T-helper 2 cell treated with Interferon-gamma antibody and Interleukin-4, amounts not matched to agents 100 ng/mL and 5 ng/mL, for 36 hours (primary cell): Measurements from ENCODE around the gene ANKRD17. TPM values are rescaled to one million over a fixed set of nuclear protein-coding genes. Genes with fewer than 3 reads are reported as not detected.
"Not testable (repeated sequence)": the region's sequence is repeated elsewhere in the genome, so short reads cannot be mapped to it uniquely, and the experiment has no call there.

Experiments used
- intact Hi-C: fragments of 100-400 bp; cut with micrococcal nuclease; formaldehyde crosslinking; loops from one replicate; pipeline ENCODE4 v1.15.1; 2023
- total RNA-seq: library from RNA; stranded (reverse); gene quantifications from 2 replicates; pipeline ENCODE4 v1.2.3, GENCODE V29; 2022

The ANKRD17 gene
- total RNA-seq, 1 donor from 2014 or later, result 60.1 TPM

GRCh38 chr4:73248821-73249220 is 9.8 kb downstream of the ANKRD17 start:
- intact Hi-C loops, result no loop called here

- intact Hi-C loops, result no loop called here
Observed at GRCh38 chr4:73248416-73248815, 10.2 kb downstream of the ANKRD17 start.

- intact Hi-C loops, result no loop called here
Observed at GRCh38 chr4:73247100-73247499, 11.5 kb downstream of the ANKRD17 start.

- intact Hi-C loops, result no loop called here
Observed at GRCh38 chr4:73245955-73246354, 12.6 kb downstream of the ANKRD17 start.

- intact Hi-C loops, result no loop called here
Observed at GRCh38 chr4:73244945-73245601, 13.5 kb downstream of the ANKRD17 start.

- intact Hi-C loops, result no loop called here
Observed at GRCh38 chr4:73237044-73237443, 21.6 kb downstream of the ANKRD17 start.

- intact Hi-C loops, result no loop called here
Observed at GRCh38 chr4:73236151-73236550, 22.4 kb downstream of the ANKRD17 start.

GRCh38 chr4:73234712-73235111 is 23.9 kb downstream of the ANKRD17 start:
- intact Hi-C loops, result no loop called here

- intact Hi-C loops, result no loop called here
Observed at GRCh38 chr4:73231518-73232487, 26.8 kb downstream of the ANKRD17 start.

- intact Hi-C loops, result no loop called here
Observed at GRCh38 chr4:73230865-73231517, 27.6 kb downstream of the ANKRD17 start.

- intact Hi-C loops, result not testable (repeated sequence)
Observed at GRCh38 chr4:73228800-73229199, 29.8 kb downstream of the ANKRD17 start.

GRCh38 chr4:73224886-73225285 is 33.7 kb downstream of the ANKRD17 start:
- intact Hi-C loops, result no loop called here

GRCh38 chr4:73223258-73223650 is 35.3 kb downstream of the ANKRD17 start:
- intact Hi-C loops, result loop anchor here (1.0 kb wide), 2 partner anchors 34 to 154 kb away; partner anchors contain the start of gene COX18

- intact Hi-C loops, result loop anchor here (1.0 kb wide), 2 partner anchors 35 to 153 kb away; partner anchors contain the start of gene COX18
Observed at GRCh38 chr4:73222466-73223257, 35.9 kb downstream of the ANKRD17 start.

- intact Hi-C loops, result no loop called here
Observed at GRCh38 chr4:73221734-73222133, 36.9 kb downstream of the ANKRD17 start.

GRCh38 chr4:73220815-73221214 is 37.8 kb downstream of the ANKRD17 start:
- intact Hi-C loops, result no loop called here

GRCh38 chr4:73213916-73214653 is 44.5 kb downstream of the ANKRD17 start:
- intact Hi-C loops, result no loop called here

GRCh38 chr4:73212982-73213730 is 45.4 kb downstream of the ANKRD17 start:
- intact Hi-C loops, result no loop called here

GRCh38 chr4:73211968-73212367 is 46.6 kb downstream of the ANKRD17 start:
- intact Hi-C loops, result no loop called here

GRCh38 chr4:73208376-73208775 is 50.2 kb downstream of the ANKRD17 start:
- intact Hi-C loops, result no loop called here
